HEK293T (cell line): ENCODE results near the gene FOXP4.

Experiments
- CTCF ChIA-PET: fragments of 350-600 bp; formaldehyde crosslinking; extraction: SDS; loops from one replicate; lab custom pipeline; 2021; ENCODE audit warnings: antibody characterized with exemption, inconsistent platforms; lab: Yijun Ruan, JAX
- POLR2A ChIA-PET: fragments of 350-600 bp; formaldehyde crosslinking; extraction: SDS; loops from one replicate; lab custom pipeline; 2020; ENCODE audit warnings: antibody characterized with exemption, inconsistent platforms; lab: Yijun Ruan, JAX
- DNase-seq: peaks from one replicate; pipeline ENCODE4 v3.0.0; 2012; ENCODE audit warnings: mixed read lengths; ENCODE audit errors: extremely low spot score
- ARNT ChIP-seq: fragments of 450-650 bp; IDR thresholded peaks from 2 replicates; pipeline ENCODE4 v1.6.1; 2017; ENCODE audit warnings: mild to moderate bottlenecking
- BHLHE40 ChIP-seq: fragments of 450-650 bp; IDR thresholded peaks from 2 replicates; pipeline ENCODE4 v1.6.1; 2016; ENCODE audit warnings: mild to moderate bottlenecking, moderate library complexity, borderline replicate concordance
- CTBP1 ChIP-seq: fragments of 450-650 bp; IDR thresholded peaks from 2 replicates; pipeline ENCODE4 v1.6.1; 2016; ENCODE audit warnings: borderline replicate concordance
- ELF4 ChIP-seq: fragments of 450-650 bp; IDR thresholded peaks from 2 replicates; pipeline ENCODE4 v1.6.1; 2017; ENCODE audit warnings: antibody characterized with exemption
- FOXA1 ChIP-seq: fragments of 450-650 bp; IDR thresholded peaks from 2 replicates; pipeline ENCODE4 v1.6.1; 2016; ENCODE audit warnings: mild to moderate bottlenecking
- FOXK2 ChIP-seq: fragments of 450-650 bp; IDR thresholded peaks from 2 replicates; pipeline ENCODE4 v1.6.1; 2016; ENCODE audit warnings: mild to moderate bottlenecking
- FOXM1 ChIP-seq: fragments of 450-650 bp; IDR thresholded peaks from 2 replicates; pipeline ENCODE4 v1.6.1; 2017; ENCODE audit warnings: mild to moderate bottlenecking, borderline replicate concordance
- HDGF ChIP-seq: fragments of 450-650 bp; IDR thresholded peaks from 2 replicates; pipeline ENCODE4 v1.6.1; 2017; ENCODE audit warnings: antibody characterized with exemption, borderline replicate concordance
- L3MBTL2 ChIP-seq: fragments of 450-650 bp; conservative IDR thresholded peaks from 2 replicates; pipeline ENCODE4 v1.6.1; 2016; ENCODE audit warnings: mild to moderate bottlenecking
- LEF1 ChIP-seq: fragments of 450-650 bp; IDR thresholded peaks from 2 replicates; pipeline ENCODE4 v1.6.1; 2017; ENCODE audit warnings: mild to moderate bottlenecking, borderline replicate concordance
- NFRKB ChIP-seq: fragments of 450-650 bp; IDR thresholded peaks from 2 replicates; pipeline ENCODE4 v1.6.1; 2016; ENCODE audit warnings: mild to moderate bottlenecking, moderate library complexity
- SP1 ChIP-seq: fragments of 450-650 bp; IDR thresholded peaks from 2 replicates; pipeline ENCODE4 v1.6.1; 2017
- SUZ12 ChIP-seq: fragments of 450-650 bp; IDR thresholded peaks from 2 replicates; pipeline ENCODE4 v1.6.1; 2016; ENCODE audit warnings: mild to moderate bottlenecking
- TARDBP ChIP-seq: fragments of 450-650 bp; IDR thresholded peaks from 2 replicates; pipeline ENCODE4 v1.6.1; 2016
- ZNF384 ChIP-seq: fragments of 450-650 bp; IDR thresholded peaks from 2 replicates; pipeline ENCODE4 v1.6.1; 2016
- TF ChIP-seq, protein P1 (sequence below): fragments of 450-650 bp; IDR thresholded peaks from 2 replicates; pipeline ENCODE4 v1.6.1; 2016

FOXP4 gene

GRCh38 chr6:41555326-41556300 is 9.4 kb downstream of the FOXP4 start:
- no peak for TF ChIP-seq TARDBP
- TF ChIP-seq SP1, result no peak
- TF ChIP-seq FOXM1, result no peak
- no peak for TF ChIP-seq FOXA1
- TF ChIP-seq BHLHE40, result no peak
- no peak for TF ChIP-seq ELF4
- DNase-seq, result no peak
- POLR2A ChIA-PET, result no interaction called here
- CTCF ChIA-PET, result no interaction called here

GRCh38 chr6:41557335-41557734 is 11.2 kb downstream of the FOXP4 start:
- TF ChIP-seq ZNF384, result no peak
- TF ChIP-seq CTBP1, result no peak
- no peak for TF ChIP-seq SP1
- no peak for TF ChIP-seq HDGF
- TF ChIP-seq TARDBP, result no peak
- TF ChIP-seq ELF4, result no peak
- no peak for TF ChIP-seq ARNT
- no peak for TF ChIP-seq FOXK2
- no peak for TF ChIP-seq BHLHE40
- TF ChIP-seq NFRKB, result no peak
- TF ChIP-seq SUZ12, result no peak
- TF ChIP-seq LEF1, result no peak
- TF ChIP-seq, protein P1, sequence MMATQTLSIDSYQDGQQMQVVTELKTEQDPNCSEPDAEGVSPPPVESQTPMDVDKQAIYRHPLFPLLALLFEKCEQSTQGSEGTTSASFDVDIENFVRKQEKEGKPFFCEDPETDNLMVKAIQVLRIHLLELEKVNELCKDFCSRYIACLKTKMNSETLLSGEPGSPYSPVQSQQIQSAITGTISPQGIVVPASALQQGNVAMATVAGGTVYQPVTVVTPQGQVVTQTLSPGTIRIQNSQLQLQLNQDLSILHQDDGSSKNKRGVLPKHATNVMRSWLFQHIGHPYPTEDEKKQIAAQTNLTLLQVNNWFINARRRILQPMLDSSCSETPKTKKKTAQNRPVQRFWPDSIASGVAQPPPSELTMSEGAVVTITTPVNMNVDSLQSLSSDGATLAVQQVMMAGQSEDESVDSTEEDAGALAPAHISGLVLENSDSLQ, result no peak
- no peak for TF ChIP-seq L3MBTL2
- no peak for TF ChIP-seq FOXM1
- TF ChIP-seq FOXA1, result no peak
- CTCF ChIA-PET, result no interaction called here
- POLR2A ChIA-PET, result no interaction called here
- DNase-seq, result no peak

DNA sequence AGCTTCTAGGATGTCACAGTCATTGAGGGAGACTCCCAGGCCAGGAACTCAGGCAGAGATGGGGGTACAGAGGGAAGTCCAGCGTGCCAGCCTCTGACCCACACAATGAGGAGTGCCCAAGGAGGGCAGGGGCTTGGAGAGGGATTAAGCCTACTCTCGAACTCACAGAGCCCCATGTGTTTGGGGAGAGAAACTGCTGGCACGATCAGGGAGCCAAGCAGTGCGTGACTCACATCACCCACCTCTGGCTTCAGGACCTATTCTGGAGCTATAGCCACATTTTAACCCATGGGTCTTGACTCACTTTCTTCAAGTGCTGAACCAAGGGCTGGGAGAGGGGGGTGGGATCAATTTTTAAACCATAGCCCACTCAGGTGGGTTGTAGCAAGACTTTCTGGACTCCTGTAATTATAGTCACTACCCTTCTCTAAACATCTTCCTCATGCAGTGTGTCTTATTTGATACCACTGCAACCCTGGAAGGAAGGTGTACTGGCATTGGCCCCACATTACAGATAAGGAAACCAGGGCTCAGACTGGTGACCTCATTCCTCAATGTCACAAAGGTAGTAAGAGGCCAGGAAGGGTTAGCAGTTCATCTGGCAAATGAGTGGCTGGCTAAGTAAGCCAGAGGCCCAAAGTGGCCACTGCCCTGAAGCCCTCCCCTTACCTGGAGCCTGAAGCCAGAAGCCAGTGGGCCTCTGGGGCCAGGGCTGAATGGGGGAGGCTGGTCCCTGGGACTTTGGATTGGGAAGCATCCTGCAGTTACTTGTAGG is 12.0 kb downstream of the FOXP4 start:
- no peak for TF ChIP-seq FOXK2
- TF ChIP-seq FOXA1, result no peak
- TF ChIP-seq ZNF384, result no peak
- TF ChIP-seq SUZ12, result no peak
- TF ChIP-seq SP1, result no peak
- TF ChIP-seq NFRKB, result no peak
- no peak for TF ChIP-seq FOXM1
- TF ChIP-seq ARNT, result no peak
- no peak for TF ChIP-seq L3MBTL2
- TF ChIP-seq BHLHE40, result no peak
- no peak for TF ChIP-seq LEF1
- no peak for TF ChIP-seq CTBP1
- no peak for TF ChIP-seq TARDBP
- TF ChIP-seq HDGF, result no peak
- TF ChIP-seq, protein P1, result no peak
- TF ChIP-seq ELF4, result no peak
- ChIA-PET POLR2A (no interaction called here), CTCF (no interaction called here)
- no peak for DNase-seq

GRCh38 chr6:41559655-41560427 is 13.7 kb downstream of the FOXP4 start:
- TF ChIP-seq FOXM1 (no peak), LEF1 (no peak), SUZ12 (no peak), FOXK2 (no peak), NFRKB (no peak), HDGF (no peak), L3MBTL2 (no peak), ZNF384 (no peak), CTBP1 (no peak), SP1 (no peak), BHLHE40 (no peak), TARDBP (no peak), ELF4 (no peak), ARNT (no peak), FOXA1 (no peak)
- TF ChIP-seq, protein P1, result no peak
- no peak for DNase-seq
- CTCF ChIA-PET, result no interaction called here
- POLR2A ChIA-PET, result no interaction called here
